NCI-H2171 treated with DMSO at 0.1 percent for 48 hours (cell line): ENCODE data around the gene LGI1.
A peak's percentile ranks its signal among the peaks of the same experiment; 100 is the strongest.

Source experiments
- DNase-seq: peaks from one replicate; lab custom pipeline; 2025; lab: John Stamatoyannopoulos, UW

LGI1 gene

DNA sequence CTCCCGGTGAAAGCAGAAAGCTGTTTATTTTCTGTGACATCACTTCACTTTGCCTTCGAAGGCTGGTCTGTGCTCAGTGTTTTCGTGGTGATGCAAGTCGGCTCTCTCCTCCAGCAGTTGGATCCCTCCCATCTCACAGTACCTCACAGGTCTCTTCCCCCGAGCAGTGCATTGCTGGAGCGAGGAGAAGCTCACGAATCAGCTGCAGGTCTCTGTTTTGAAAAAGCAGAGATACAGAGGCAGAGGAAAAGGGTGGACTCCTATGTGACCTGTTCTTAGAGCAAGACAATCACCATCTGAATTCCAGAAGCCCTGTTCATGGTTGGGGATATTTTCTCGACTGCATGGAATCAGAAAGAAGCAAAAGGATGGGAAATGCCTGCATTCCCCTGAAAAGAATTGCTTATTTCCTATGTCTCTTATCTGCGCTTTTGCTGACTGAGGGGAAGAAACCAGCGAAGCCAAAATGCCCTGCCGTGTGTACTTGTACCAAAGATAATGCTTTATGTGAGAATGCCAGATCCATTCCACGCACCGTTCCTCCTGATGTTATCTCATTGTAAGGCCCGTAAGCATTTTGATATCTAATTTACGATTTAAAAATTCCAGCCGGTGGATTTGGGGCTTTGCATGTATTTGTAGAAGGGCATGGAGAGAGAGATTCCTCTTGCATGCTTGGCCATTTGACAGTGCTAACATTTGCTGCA lies at the start of gene LGI1:
LGI1 (plus strand) TSS at position 136 of the 707 bp plus-strand sequence; CDS start at position 345, 209 bp downstream.
- DNase-seq, result no peak

DNA sequence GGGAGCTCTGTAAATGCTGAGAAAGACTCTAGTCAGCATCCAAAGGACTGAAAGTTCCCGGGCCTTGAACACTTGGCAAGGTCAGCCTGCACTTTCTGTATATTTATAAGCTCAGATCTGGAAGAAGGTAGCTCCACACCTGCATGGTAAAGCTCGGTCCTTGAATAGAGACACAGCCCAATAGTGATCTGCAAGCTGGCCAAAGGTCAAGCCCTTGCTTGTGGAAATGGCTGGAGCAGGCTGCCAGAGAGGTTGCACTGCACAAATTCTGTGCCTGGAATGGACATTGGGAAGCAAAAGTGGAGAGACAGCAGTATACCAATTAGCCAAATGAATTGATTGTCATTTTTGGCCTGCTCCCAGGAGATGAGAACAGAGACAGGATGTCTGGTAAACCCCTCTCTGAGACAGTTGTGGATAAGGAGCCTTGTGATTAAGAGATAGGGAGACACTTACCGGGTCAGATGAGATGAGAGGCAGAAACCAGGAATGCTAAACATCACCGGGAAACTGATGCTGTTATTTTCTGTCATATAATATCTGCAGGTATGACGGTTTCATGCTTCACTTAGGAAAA lies 47.3 kb upstream of the LGI1 start:
- DNase-seq, result peak; percentile 1

DNA sequence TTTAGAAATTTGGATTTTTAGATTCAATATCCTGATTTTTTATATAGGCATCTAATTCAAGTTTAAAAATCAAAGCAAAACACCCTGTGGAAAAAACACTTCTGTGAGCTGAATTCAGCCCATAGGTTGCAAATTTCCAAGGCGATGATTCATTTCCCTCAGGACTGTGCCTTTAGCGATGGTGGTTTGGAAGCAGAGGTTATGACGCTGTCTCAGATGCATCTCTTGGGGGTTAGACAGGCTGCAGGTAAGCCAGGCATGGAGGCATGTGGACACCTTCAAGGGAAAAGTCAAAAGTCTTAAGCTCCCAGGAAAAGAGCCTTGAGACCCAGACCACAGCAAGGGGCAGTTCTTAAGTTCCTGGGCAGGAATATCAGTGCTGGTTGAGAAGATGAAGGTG lies 45.8 kb upstream of the LGI1 start:
- no peak for DNase-seq

DNA sequence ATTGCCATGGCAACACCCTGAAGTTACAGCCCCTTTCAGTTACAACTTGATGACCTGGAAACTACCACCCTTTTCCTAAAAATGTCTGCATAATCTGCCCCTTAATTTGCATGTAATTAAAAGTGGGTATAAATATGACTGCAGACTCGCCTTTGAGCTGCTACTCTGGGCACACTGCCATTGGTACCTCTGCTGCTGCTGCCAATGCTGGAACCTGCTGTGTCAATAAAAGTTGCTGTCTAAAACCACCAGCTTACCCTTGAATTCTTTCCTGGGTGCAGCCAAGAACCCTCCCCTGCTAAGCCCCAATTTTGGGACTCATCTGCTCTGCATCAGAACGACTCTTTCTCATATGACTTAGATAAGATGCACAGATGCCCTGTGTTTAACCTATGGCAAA lies 45.1 kb upstream of the LGI1 start:
- DNase-seq, result no peak

DNA sequence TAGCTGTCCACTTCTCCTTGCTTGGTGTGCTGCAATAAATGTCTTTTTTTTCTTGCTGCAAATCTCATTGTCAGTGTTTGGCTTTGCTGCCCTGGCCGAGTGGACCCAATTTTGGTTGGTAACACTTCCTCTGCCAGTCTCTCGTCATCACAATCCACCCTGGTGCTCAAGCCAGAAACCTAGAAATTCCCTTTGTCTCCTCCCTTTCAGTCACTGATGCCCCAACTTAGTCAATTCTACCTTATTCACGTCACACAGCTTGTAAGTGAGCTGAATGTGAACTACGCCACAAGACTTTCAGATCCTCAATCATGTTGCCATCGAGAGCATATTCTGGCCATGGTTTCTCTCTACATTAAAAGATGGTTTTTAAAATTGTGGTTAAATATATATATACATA lies 42.4 kb upstream of the LGI1 start:
- DNase-seq, result no peak

DNA sequence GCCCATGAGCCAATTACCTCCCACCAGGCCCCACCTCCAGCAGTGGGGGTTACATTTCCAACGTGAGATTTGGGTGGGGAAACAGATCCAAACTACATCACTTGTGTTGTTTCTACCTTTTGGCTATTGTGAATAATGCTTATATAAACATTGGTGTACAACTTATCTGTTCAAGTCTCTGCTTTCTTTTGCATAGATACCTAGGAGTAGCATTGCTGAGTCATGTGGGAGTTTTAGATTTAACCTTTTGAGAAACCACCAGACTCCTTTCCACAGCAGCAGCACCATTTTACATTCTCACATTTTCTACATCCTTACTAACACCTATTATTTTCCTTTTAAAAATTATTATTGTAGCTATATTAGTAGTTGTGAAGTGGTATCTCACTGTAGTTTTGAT lies 41.0 kb upstream of the LGI1 start:
- DNase-seq, result no peak

DNA sequence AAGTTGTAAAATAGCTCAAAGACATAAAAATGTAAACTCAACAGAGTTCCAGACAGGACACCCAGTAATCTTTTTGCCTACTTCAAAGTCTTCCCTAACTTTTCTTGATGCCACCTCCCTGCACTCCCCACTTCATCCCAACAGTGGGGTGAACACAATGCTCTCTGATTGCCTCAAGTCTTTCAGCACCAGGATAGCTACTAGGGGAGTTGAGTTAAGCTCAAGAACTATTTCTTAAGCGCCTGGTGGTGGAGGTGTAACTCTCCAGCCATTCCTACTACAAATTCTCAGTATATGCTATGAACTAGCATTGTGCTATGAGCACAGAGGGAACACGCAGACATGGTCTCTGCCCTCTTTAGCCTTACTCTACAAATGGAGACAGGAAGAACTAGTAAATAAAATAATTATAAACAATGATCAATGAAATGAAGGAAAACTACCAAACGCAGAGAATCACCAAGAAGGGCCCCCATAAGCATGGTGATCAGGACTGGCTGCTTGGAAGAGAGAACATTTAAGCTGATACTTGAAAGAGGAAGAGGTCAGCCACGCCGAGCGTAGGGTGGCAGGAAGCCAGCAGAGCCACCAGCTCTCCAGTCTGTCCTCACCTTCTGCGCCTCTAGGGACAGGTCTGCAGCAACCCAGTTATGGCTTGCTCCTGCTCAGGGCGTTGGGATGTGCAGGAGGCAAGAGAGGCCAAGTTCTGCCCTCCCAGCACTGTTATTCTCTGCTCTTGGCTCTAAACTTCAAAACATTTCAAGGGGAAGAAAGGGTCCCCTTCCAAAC lies 38.6 kb upstream of the LGI1 start:
- no peak for DNase-seq

DNA sequence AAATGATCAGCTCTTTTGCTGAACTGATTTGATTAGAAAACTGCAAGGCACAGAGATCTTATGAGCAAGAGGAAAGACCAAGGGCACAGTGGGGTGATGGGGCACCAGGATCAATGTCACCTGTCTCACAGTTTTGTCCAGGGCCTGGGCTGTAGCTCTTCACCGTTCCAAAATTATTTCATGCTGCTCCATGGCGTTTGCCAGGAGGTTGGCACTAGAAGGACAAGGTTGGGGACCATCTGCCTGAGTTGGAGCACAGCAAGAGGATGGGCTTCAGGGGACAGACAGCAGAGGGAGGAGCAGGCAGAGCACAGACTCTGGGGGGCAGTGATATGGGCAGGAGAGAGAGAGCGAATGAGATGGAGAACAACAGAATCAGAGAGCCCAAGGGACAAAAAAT lies 37.8 kb upstream of the LGI1 start:
- DNase-seq, result no peak

DNA sequence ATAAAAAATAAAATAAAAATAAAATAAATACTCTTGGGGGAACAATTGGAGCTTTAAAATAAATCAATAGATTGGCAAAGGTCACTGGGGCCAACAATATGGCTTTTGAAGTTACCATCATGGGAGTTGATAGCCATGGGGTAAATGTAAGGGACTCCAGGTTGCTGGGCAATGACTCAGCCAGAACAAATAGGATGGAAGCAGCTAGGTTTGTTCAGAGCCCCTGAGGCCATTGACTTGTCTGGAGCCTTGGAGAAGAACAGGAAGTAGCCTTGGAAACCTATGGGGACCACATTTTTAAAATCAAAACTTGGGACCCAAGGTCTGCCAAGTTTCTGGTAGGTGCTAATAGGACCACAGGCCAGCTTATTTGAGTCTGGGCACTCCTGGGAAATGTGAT lies 35.2 kb upstream of the LGI1 start:
- DNase-seq, result no peak

DNA sequence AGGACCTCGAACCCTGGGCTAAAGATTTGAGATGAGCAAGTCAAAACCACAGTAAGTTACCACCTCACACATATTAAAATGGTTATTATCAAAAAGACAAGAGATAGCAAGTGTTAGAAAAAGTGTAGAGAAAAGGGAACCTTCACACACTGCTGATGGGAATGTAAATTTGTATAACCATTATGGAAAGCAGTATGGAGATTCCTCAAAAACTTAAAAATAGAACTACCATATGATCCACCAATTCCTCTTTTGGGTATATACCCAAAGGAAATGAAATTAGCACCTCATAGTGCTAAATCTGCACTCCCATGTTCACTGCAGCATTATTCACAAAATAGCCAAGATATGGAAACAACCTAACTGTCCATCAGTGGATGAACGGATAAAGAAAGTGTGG lies 34.6 kb upstream of the LGI1 start:
- DNase-seq, result no peak

DNA sequence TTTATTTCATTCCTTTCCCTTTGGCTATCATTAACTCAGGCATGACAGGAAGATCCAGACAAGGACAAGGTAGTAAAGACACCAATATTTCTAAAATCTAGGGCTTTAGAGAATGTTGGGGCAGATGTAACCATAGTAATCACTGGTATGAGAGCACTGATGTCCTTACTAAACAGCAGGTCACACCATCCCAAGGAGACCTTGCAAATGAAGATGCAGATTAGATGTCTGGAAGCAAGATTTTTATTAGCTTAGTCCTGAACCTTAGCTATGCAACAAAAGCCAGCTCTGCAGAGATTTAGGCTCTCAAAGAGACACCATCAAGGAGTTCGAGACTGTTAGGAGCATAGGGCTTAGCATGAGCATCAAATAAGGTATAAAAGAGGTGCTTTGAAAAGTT lies 31.7 kb upstream of the LGI1 start:
- DNase-seq, result no peak

DNA sequence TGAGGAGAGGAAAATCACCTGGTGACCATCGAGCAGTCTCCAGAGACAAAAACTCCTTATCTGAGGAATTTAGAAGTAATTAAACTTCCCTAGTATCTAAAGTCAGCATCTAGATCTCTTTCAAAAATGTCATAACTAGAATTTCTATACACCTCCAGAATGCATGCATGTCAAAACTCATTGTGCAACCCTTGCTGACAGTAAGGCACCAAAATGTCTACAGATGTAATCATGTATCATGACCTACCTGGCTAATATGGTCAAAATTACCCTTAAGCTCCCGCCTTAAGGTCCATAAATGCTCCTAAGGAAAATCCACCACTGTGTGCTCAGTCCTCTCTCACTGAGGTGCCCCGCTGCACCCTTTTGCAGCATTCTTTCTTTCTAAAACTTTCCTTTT lies 16.4 kb upstream of the LGI1 start:
- DNase-seq, result no peak

DNA sequence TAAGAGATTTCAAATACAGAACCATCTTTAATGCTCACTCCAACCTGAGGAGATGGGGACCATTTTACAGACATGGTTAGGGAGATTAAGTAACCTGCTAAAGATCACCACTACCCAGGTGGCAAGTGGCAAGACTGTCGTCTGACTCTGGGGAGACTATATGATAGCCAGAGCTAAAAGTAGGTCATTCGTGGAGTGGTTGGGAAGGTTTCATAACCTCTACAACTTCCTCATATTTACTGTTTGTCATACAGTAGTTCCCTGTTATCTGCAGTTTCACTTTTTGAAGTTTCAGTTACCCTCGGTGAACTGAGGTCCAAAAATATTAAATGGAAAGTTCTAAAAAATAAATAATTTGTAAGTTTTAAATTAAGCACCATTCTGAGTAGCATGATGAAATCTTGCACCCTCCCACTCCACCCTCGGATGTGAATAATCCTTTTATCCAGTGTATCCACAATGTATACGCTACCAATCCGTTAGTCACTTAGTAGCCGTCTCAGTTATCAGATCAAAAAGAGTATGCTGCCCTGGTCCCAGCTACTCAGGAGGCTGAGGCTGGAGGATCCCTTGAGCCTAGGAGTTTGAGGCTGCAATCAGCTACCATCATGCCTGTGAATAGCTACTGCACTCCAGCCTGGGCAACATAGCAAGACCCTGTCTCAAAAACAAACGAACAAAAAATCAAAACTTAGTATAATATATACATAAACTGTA lies 14.9 kb upstream of the LGI1 start:
- no peak for DNase-seq

DNA sequence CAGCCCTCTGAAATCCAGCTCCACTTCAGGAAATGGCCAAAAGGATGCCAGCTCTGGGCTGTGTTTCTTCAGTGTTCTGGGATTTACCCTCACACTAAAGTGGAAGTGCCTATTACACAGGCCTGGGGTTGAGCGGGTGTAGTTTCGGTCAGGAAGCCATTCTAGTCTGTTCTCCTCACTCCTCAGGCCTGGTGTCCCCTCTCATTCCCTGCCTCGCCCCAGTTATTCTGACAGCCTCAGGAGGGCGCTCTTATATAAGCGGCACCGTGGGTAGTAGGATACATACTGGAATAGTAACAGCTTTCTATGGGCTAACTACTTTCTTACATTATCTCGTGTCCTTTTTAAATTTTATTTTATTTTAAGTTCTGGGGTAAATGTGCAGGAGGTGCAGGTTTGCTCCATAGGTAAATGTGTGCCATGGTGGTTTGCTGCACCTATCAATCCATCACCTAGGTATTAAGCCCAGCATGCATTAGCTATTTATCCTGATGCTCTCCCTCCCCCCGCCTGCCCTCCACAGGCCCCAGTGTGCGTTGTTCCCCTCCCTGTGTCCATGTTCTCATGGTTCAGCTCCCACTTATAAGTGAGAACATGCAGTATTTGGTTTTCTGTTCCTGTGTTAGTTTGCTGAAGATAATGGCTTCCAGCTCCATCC lies 12.2 kb upstream of the LGI1 start:
- no peak for DNase-seq

DNA sequence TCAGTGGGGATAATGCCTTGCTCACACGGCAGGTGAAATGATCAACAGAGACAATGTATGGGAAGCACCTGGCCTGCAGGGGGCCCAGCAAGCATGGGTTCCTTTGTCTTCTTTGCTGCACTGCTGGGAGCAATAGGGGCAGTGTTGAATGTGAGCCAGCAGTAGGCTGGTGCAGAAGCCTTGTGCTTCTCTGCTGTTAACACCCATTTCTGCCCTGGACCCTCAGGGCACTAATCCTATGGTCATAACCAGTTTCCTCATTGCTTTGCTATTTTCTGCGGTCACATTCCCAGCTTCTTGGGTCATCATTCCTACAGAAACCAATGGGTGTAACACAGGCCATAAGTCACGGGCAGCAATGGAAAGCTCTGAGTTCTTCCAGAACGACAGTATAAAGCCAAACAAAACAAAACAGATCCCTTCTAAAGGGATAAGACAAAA lies 10.9 kb upstream of the LGI1 start:
- peak; percentile 8 for DNase-seq

DNA sequence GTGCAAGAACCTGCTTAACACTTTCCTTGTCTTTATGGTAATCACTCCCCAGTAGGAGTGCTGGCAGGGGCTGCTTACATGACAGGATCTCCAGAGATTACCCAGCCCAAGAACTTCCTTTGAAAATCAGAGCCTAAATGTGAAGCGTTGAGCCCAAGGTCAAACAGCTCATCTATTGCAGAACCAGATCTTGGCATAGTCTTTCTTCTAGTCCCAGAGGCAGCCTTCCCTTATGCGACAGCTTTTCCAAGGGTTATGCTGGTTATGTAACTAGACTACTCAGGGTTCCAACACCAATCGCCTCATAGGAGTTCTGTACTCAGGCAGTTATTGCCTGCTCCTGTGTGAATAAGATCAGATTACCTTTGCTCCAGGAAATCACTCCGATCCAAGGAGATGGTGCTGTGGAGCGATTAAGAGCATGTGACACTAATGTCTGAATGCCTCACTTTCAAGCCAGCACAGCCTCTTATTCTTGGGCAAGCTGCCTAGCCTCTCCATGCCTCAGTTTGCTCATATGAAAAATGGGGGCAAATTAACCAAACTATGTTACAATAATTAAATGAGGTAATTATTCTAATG lies 8.4 kb upstream of the LGI1 start:
- peak; percentile 77 for DNase-seq

DNA sequence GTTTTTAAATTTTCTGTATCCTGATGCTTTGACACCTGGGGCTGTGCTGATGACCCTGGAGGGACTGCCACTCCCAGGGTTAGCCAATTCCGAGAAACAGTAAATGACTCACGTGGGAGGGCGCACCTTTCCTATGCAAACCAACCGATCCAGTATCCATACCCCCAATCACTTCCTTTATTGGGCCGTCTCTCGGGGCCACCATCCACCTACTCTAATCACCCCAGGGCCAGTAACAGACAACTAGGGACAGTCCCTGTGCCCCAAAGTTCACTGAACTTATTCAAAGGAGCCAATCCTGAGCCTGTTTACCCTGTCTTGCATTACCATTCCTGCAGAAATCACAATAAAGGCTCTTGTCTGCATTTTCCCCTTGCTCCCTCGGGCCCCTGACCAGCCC lies 6.6 kb upstream of the LGI1 start:
- no peak for DNase-seq

DNA sequence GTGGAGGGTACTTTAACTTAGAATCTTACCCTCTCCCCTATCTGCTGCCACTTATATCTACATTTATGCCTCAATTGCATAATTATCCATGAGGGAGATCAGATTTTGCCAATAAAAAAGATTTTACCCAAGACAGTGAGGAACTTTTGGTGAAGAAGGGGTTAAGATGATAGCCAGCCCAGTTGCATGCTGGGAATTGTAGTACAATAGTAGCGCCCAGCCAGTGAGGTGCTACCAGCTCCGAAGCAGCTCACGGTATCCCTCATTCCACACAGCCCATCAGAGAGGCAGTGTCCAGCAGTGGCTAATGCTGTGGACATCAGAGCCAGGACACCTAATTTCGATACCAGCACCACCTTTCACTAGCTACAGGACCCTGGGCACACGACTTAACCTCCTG lies 5.9 kb upstream of the LGI1 start:
- peak; percentile 14 for DNase-seq

DNA sequence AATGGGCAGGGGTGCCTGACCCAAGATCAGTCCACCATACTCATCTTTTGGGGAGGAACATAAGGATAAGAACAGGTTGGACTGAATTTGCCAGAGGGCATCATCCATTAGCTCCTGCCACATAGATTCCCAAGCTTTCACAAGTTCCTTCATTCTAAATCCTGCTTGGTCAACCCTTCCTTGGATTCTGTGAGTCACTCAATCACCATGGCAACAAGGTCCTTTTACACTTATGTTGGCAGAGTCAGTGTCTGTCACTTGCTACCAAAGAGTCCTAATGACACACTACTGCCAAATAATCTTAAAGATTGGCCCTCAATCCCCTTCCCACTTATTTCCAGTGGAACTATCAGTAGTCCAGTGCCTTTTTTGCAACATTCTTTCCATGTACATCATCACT lies 5.0 kb upstream of the LGI1 start:
- no peak for DNase-seq

DNA sequence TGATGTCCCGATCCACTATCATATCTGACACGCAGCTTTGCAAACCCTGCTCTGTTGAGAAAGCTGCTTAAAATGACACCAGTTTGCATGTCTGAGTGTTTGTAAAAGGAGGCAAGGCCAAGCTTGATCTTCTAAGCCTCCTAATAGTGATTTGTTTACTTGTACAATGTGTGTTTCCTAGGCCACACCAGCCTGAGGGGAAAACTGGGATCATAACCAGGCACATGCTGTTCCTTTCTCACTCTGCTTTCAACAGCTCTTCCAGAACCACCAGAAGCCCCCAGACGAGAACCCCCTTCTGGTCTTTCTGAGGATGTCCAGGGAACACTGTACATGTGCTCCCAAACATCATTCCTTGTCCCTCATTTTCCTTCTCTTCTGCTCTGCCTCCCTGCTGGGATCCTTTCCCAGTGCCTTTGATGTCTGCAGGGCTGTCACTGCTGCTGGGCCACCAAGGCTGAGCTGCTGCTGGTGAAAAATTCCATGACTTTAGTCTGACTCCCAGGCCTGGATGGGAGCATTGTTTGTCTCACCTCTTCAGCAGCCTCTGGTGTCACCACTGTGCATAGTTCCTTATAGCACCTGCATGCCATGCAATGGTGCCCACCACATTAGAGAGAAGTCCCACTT lies 4.0 kb upstream of the LGI1 start:
- DNase-seq, result no peak

DNA sequence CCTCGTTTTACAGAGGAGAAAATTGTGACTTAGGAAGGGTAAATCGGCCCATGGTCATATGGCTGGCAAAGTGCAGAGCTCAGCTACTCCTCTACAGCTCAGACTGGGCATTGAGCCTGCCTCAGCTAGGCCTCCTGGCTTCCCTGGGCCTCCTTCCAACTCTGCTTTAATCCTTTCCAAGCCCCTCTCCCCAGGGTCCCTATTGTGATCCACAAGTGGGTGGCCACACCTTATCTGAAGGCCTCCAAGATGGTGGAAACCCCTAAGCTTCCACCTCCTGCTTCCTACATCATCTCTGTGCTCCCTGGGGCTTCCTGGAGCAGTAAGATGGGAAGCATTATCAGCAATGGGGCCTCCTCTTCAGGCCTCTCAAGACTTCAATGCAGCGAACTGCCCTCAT lies 3.0 kb upstream of the LGI1 start:
- no peak for DNase-seq
